Peyer's patch (tissue), 4 donors: Measurements from ENCODE around the gene RNF44. TPM values are rescaled to one million over a fixed set of nuclear protein-coding genes. Genes with fewer than 3 reads are reported as not detected.

Source experiments
- DNase-seq, 3 donors: peaks; one replicate each; pipeline ENCODE4 v3.0.0-alpha.2; 2017 to 2019
- H3K27ac ChIP-seq, 4 donors: fragments of 200-600 bp; sonication (generic); one replicate each; pipeline ENCODE4 v1.5.1; 2016 to 2019
- H3K27me3 ChIP-seq, 2 donors: fragments of 200-600 bp; sonication (generic); one replicate each; pipeline ENCODE4 v1.5.1; 2019
- H3K36me3 ChIP-seq, 3 donors: fragments of 200-600 bp; sonication (generic); one replicate each; pipeline ENCODE4 v1.5.1; 2016 to 2019
- H3K4me1 ChIP-seq, 4 donors: fragments of 200-600 bp; sonication (generic); one replicate each; pipeline ENCODE4 v1.5.1; 2016 to 2019
- H3K4me3 ChIP-seq, 4 donors: fragments of 200-600 bp; sonication (generic); 1 replicate in 3 of 4; 2 replicates in 1 of 4; pipeline ENCODE4 v1.5.1; 2016 to 2019; ENCODE audit warnings: mild to moderate bottlenecking in 1 of 4
- H3K9me3 ChIP-seq, 4 donors: fragments of 200-600 bp; sonication (generic); one replicate each; pipeline ENCODE4 v1.5.1; 2016 to 2019; ENCODE audit warnings: mild to moderate bottlenecking in 1 of 4
- CTCF ChIP-seq, 6 experiments: fragments of 450-650 bp in 4 of 6; fragments of 200-600 bp in 2 of 6; sonication (generic) in 1 of 6; IDR thresholded peaks; one replicate each; pipeline ENCODE4 v1.5.1; 2017 to 2019; ENCODE audit warnings: antibody characterized with exemption in 6 of 6, mild to moderate bottlenecking in 3 of 6, moderate library complexity in 1 of 6
- POLR2A ChIP-seq, 2 donors: fragments of 450-650 bp; IDR thresholded peaks; one replicate each; pipeline ENCODE4 v1.5.1; 2017; ENCODE audit warnings: antibody characterized with exemption in 2 of 2, mild to moderate bottlenecking in 2 of 2, moderate library complexity in 2 of 2
- total RNA-seq, 4 donors: library from RNA; depleted of rRNA; stranded (reverse); fragments of >200 nt; gene quantifications; one replicate each; pipeline ENCODE4 v1.1.0, GENCODE V29; 2016

The RNF44 gene
- total RNA-seq, 4 donors from 2014 or later = 46.4 to 114 (median 65.3) TPM

- H3K27me3 ChIP-seq = no peaks in the 10 kb centered on the region
- no peak for DNase-seq
- H3K9me3 ChIP-seq = no peaks in the 10 kb centered on the region
- H3K4me3 ChIP-seq = no peak overlapping the region
- TF ChIP-seq POLR2A (IDR thresholded peaks at IDR 0.05) = no peak
- no peak for TF ChIP-seq CTCF (IDR thresholded peaks at IDR 0.05)
- peaks cover 0 to 37% (median 0%) of the 10 kb centered on the region in 3 donors for H3K36me3 ChIP-seq
- H3K4me1 ChIP-seq = no peaks in the 10 kb centered on the region
- no peak overlapping the region for H3K27ac ChIP-seq
Observed at GRCh38 chr5:176577312-176578176, 40.3 kb upstream of the RNF44 start.

- Histone ChIP-seq H3K27me3 (no peaks in the 10 kb centered on the region), H3K4me3 (no peak overlapping the region), H3K9me3 (no peaks in the 10 kb centered on the region), H3K4me1 (no peaks in the 10 kb centered on the region), H3K36me3 (peaks cover 0 to 29% (median 0%) of the 10 kb centered on the region in 3 donors), H3K27ac (no peak overlapping the region)
- DNase-seq = no peak
- no peak for TF ChIP-seq CTCF (IDR thresholded peaks at IDR 0.05)
- no peak for TF ChIP-seq POLR2A (IDR thresholded peaks at IDR 0.05)
Observed at GRCh38 chr5:176575488-176576422, 38.6 kb upstream of the RNF44 start.

GRCh38 chr5:176575066-176575465 is 37.9 kb upstream of the RNF44 start:
- Histone ChIP-seq H3K27me3 (no peaks in the 10 kb centered on the region), H3K4me1 (no peaks in the 10 kb centered on the region), H3K9me3 (no peaks in the 10 kb centered on the region), H3K27ac (no peak overlapping the region), H3K36me3 (peaks cover 0 to 29% (median 0%) of the 10 kb centered on the region in 3 donors), H3K4me3 (no peak overlapping the region)
- no peak for TF ChIP-seq CTCF (IDR thresholded peaks at IDR 0.05)
- no peak for TF ChIP-seq POLR2A (IDR thresholded peaks at IDR 0.05)
- no peak for DNase-seq

- Histone ChIP-seq H3K4me3 (no peak overlapping the region), H3K4me1 (no peaks in the 10 kb centered on the region), H3K36me3 (peaks cover 0 to 28% (median 0%) of the 10 kb centered on the region in 3 donors), H3K27me3 (no peaks in the 10 kb centered on the region), H3K9me3 (no peaks in the 10 kb centered on the region), H3K27ac (no peak overlapping the region)
- DNase-seq = no peak
- TF ChIP-seq POLR2A (IDR thresholded peaks at IDR 0.05) (no peak), CTCF (IDR thresholded peaks at IDR 0.05) (no peak)
Observed at GRCh38 chr5:176574297-176574591, 37.0 kb upstream of the RNF44 start.

- no peaks in the 10 kb centered on the region for H3K4me1 ChIP-seq
- H3K27ac ChIP-seq = no peak overlapping the region
- no peaks in the 10 kb centered on the region for H3K27me3 ChIP-seq
- peaks cover 0 to 22% (median 0%) of the 10 kb centered on the region in 3 donors for H3K36me3 ChIP-seq
- no peak overlapping the region for H3K4me3 ChIP-seq
- DNase-seq = peak; percentile 77 to 86 (median 79)
- TF ChIP-seq CTCF (IDR thresholded peaks at IDR 0.05) (peak; percentile 38 to 83 (median 70)), POLR2A (IDR thresholded peaks at IDR 0.05) (no peak)
- H3K9me3 ChIP-seq = no peaks in the 10 kb centered on the region
Observed at GRCh38 chr5:176573564-176574296, 36.5 kb upstream of the RNF44 start.
